Neural cell (in vitro differentiated cells): ENCODE data around the gene RTN4R. TPM values are rescaled to one million over a fixed set of nuclear protein-coding genes. Genes with fewer than 3 reads are reported as not detected.

ENCODE experiments used
- H2AFZ ChIP-seq: fragments of 200-600, 300-800 bp; sonication (generic), shearing (Covaris generic); 2 replicates; pipeline ENCODE4 v1.6.0; 2014; ENCODE audit warnings: low read depth, mild to moderate bottlenecking, antibody characterized with exemption, low read length, moderate library complexity
- H3F3A ChIP-seq: fragments of 200-600 bp; shearing (Covaris generic); 2 replicates; pipeline ENCODE4 v1.6.1; 2016; ENCODE audit warnings: mild to moderate bottlenecking, moderate library complexity, mixed read lengths, antibody characterized with exemption, low read length; ENCODE audit not compliant: insufficient read depth, poor library complexity, severe bottlenecking
- H3K27ac ChIP-seq: fragments of 200-600, 300-800 bp; sonication (generic), shearing (Covaris generic); 2 replicates; pipeline ENCODE4 v1.5.1; 2014; ENCODE audit warnings: mild to moderate bottlenecking, low read length, moderate library complexity
- H3K27me3 ChIP-seq: fragments of 300-800, 200-600 bp; sonication (generic), shearing (Covaris generic); 2 replicates; pipeline ENCODE4 v1.6.0; 2014; ENCODE audit warnings: mild to moderate bottlenecking, low read depth, low read length, moderate library complexity; ENCODE audit not compliant: insufficient read depth
- H3K36me3 ChIP-seq: fragments of 300-800, 200-600 bp; sonication (generic), shearing (Covaris generic); 2 replicates; pipeline ENCODE4 v1.5.1; 2014; ENCODE audit warnings: mild to moderate bottlenecking, antibody characterized with exemption, low read length, moderate library complexity; ENCODE audit not compliant: insufficient read depth
- H3K4me2 ChIP-seq: fragments of 300-800, 200-600 bp; sonication (generic), shearing (Covaris generic); 2 replicates; pipeline ENCODE4 v1.6.0; 2014; ENCODE audit warnings: mild to moderate bottlenecking, low read length
- H3K4me3 ChIP-seq: fragments of 300-800, 200-600 bp; sonication (generic), shearing (Covaris generic); 2 replicates; pipeline ENCODE4 v1.5.1; 2014; ENCODE audit warnings: mild to moderate bottlenecking, low read length, moderate library complexity
- H3K79me2 ChIP-seq: fragments of 200-600 bp; shearing (Covaris generic); replicated peaks from 2 replicates; pipeline ENCODE4 v1.6.0; 2014; ENCODE audit warnings: mild to moderate bottlenecking, low read length, moderate library complexity; ENCODE audit not compliant: insufficient read depth
- H3K9ac ChIP-seq: fragments of 300-800, 200-600 bp; sonication (generic), shearing (Covaris generic); 2 replicates; pipeline ENCODE4 v1.6.1; 2016; ENCODE audit warnings: mild to moderate bottlenecking, low read length, mixed read lengths
- H3K9me2 ChIP-seq: fragments of 200-600 bp; shearing (Covaris generic); 2 replicates; pipeline ENCODE4 v1.6.1; 2016; ENCODE audit warnings: mild to moderate bottlenecking, low read length, mixed read lengths; ENCODE audit not compliant: insufficient read depth
- H3K9me3 ChIP-seq: fragments of 200-600, 300-800 bp; sonication (generic), shearing (Covaris generic); 2 replicates; pipeline ENCODE4 v1.6.1; 2016; ENCODE audit warnings: mild to moderate bottlenecking, mixed run types, low read length, moderate library complexity, mixed read lengths
- H4K20me1 ChIP-seq: fragments of 200-600 bp; shearing (Covaris generic); 2 replicates; pipeline ENCODE4 v1.6.1; 2016; ENCODE audit warnings: mild to moderate bottlenecking, mixed run types; ENCODE audit not compliant: insufficient read depth
- EP300 ChIP-seq: fragments of 450-650 bp; conservative IDR thresholded peaks from 2 replicates; pipeline ENCODE4 v1.6.1; 2014; ENCODE audit warnings: antibody characterized with exemption, mild to moderate bottlenecking, moderate library complexity; ENCODE audit not compliant: poor library complexity, severe bottlenecking
- EZH2 ChIP-seq: fragments of 200-600, 300-800 bp; shearing (Covaris generic), sonication (generic); IDR thresholded peaks from 2 replicates; pipeline ENCODE4 v1.6.1; 2014; ENCODE audit warnings: antibody characterized with exemption, low read length, borderline replicate concordance, mild to moderate bottlenecking; ENCODE audit not compliant: insufficient read depth, poor library complexity, severe bottlenecking
- MXI1 ChIP-seq: fragments of 450-650 bp; conservative IDR thresholded peaks from 2 replicates; pipeline ENCODE4 v1.6.1; 2014; ENCODE audit warnings: antibody characterized with exemption, mild to moderate bottlenecking; ENCODE audit not compliant: poor library complexity, severe bottlenecking
- POLR2AphosphoS5 ChIP-seq: IDR thresholded peaks from 2 replicates; pipeline ENCODE4 v1.6.1; 2012
- RAD21 ChIP-seq: fragments of 450-650 bp; conservative IDR thresholded peaks from 2 replicates; pipeline ENCODE4 v1.6.1; 2014; ENCODE audit warnings: antibody characterized with exemption, mild to moderate bottlenecking, moderate library complexity
- SMC3 ChIP-seq: fragments of 450-650 bp; conservative IDR thresholded peaks from 2 replicates; pipeline ENCODE4 v1.6.1; 2014; ENCODE audit warnings: antibody characterized with exemption, mild to moderate bottlenecking, moderate library complexity; ENCODE audit not compliant: poor library complexity
- TAF1 ChIP-seq: IDR thresholded peaks from 2 replicates; pipeline ENCODE4 v1.6.1; 2012; ENCODE audit warnings: low read depth
- polyA plus RNA-seq: library from polyadenylated mRNA; depleted of rRNA; stranded (reverse); fragments of >200 nt; gene quantifications from 2 replicates; pipeline ENCODE4 v1.2.3, GENCODE V29; 2014
- TF ChIP-seq, protein P1 (sequence below): fragments of 450-650 bp; IDR thresholded peaks from 2 replicates; pipeline ENCODE4 v1.5.1; 2014; ENCODE audit warnings: antibody characterized with exemption, mild to moderate bottlenecking, moderate library complexity; ENCODE audit not compliant: poor library complexity, severe bottlenecking
- TF ChIP-seq, protein P2 (sequence below): IDR thresholded peaks from 2 replicates; pipeline ENCODE4 v1.6.1; 2012; ENCODE audit warnings: borderline replicate concordance

The RTN4R gene
- polyA plus RNA-seq, 1 donor from 2014 or later: 13.6 TPM

DNA sequence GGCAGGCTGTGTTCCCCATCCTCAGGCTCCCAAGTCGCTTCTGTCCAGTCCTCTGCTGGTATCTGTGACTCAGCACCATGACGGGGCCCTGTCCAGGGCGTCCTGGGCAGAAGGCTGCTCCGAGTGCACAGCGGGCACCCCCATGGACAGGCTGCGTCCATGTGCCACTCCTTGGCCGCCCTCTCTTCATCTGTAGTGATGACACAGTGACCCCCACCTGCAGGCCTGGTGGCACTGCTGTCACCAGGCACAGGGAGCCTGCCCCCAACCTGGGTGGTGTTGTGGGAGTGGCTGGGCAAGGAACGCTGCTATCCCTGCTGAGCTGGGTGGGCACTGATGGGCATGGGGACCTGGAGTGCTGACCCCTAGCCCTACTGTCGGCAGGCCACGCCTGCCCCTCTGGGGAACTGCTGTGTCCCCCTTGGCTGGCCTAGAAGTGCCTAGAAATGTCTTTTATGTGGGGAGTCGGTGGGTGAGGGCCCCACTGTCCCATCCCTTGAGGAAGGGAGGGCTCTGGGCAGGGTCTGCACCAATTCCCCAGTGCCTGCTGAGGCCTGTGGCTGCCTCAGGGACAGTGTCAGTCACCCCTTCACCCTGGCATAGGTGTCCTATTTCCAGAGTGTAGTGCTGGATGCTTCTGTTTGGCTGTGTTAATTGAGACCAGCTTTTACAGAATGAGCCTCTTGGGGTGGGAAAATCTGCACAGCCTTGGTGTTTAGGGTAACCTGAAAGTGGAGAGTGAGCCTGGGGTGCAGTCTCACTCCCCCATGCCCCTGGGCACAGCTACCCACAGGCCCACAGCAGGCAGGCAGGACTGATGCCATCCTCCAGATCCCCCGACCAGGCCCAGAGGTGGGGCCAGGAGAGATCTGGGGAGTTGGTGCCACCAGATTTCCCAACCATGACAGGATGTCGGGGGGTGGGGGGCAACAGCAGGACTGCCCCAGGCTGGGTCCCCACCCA, 34.5 kb downstream of the RTN4R start:
- Histone ChIP-seq H3K27me3 (no peaks in the 10 kb centered on the region), H3K4me2 (no peak overlapping the region), H3K27ac (no peak overlapping the region), H3K4me3 (no peak overlapping the region), H3K9ac (no peak overlapping the region), H2AFZ (no peak overlapping the region), H3K36me3 (no peaks in the 10 kb centered on the region), H3K9me3 (no peaks in the 10 kb centered on the region), H3F3A (no peaks in the 10 kb centered on the region), H4K20me1 (no peaks in the 10 kb centered on the region), H3K9me2 (no peaks in the 10 kb centered on the region), H3K79me2 (no peaks in the 10 kb centered on the region)
- TF ChIP-seq POLR2AphosphoS5 (no peak), SMC3 (no peak), EP300 (no peak), RAD21 (no peak), TAF1 (no peak), EZH2 (no peak), MXI1 (no peak)
- TF ChIP-seq, protein P1, sequence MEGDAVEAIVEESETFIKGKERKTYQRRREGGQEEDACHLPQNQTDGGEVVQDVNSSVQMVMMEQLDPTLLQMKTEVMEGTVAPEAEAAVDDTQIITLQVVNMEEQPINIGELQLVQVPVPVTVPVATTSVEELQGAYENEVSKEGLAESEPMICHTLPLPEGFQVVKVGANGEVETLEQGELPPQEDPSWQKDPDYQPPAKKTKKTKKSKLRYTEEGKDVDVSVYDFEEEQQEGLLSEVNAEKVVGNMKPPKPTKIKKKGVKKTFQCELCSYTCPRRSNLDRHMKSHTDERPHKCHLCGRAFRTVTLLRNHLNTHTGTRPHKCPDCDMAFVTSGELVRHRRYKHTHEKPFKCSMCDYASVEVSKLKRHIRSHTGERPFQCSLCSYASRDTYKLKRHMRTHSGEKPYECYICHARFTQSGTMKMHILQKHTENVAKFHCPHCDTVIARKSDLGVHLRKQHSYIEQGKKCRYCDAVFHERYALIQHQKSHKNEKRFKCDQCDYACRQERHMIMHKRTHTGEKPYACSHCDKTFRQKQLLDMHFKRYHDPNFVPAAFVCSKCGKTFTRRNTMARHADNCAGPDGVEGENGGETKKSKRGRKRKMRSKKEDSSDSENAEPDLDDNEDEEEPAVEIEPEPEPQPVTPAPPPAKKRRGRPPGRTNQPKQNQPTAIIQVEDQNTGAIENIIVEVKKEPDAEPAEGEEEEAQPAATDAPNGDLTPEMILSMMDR: no peak
- TF ChIP-seq, protein P2, sequence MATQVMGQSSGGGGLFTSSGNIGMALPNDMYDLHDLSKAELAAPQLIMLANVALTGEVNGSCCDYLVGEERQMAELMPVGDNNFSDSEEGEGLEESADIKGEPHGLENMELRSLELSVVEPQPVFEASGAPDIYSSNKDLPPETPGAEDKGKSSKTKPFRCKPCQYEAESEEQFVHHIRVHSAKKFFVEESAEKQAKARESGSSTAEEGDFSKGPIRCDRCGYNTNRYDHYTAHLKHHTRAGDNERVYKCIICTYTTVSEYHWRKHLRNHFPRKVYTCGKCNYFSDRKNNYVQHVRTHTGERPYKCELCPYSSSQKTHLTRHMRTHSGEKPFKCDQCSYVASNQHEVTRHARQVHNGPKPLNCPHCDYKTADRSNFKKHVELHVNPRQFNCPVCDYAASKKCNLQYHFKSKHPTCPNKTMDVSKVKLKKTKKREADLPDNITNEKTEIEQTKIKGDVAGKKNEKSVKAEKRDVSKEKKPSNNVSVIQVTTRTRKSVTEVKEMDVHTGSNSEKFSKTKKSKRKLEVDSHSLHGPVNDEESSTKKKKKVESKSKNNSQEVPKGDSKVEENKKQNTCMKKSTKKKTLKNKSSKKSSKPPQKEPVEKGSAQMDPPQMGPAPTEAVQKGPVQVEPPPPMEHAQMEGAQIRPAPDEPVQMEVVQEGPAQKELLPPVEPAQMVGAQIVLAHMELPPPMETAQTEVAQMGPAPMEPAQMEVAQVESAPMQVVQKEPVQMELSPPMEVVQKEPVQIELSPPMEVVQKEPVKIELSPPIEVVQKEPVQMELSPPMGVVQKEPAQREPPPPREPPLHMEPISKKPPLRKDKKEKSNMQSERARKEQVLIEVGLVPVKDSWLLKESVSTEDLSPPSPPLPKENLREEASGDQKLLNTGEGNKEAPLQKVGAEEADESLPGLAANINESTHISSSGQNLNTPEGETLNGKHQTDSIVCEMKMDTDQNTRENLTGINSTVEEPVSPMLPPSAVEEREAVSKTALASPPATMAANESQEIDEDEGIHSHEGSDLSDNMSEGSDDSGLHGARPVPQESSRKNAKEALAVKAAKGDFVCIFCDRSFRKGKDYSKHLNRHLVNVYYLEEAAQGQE: no peak

DNA sequence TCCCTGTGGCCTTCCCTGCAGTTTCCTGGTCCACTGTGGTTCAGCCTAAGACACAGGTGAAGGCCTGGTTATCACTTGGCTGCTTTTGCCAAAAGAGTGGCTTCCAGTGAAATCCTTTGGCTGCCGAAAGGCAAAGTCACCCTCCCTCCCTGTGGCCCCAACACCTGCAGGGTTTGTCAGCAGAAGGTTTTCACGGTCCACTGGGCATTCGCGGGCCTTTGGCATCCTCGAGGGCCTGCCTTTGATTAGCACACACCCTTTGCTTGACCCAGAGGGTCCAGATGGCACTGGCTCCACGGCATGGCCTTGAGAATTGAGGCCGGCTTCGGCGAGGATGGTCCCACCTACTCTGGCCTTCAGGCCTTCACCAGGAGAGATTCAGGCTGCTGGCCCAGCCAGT, 35.3 kb downstream of the RTN4R start:
- Histone ChIP-seq H3K9me2 (no peaks in the 10 kb centered on the region), H3K27ac (no peak overlapping the region), H2AFZ (no peak overlapping the region), H3K9ac (no peak overlapping the region), H3K36me3 (no peaks in the 10 kb centered on the region), H3K27me3 (no peaks in the 10 kb centered on the region), H3F3A (no peaks in the 10 kb centered on the region), H3K9me3 (no peaks in the 10 kb centered on the region), H3K4me3 (no peak overlapping the region), H3K4me2 (no peak overlapping the region), H3K79me2 (no peaks in the 10 kb centered on the region), H4K20me1 (no peaks in the 10 kb centered on the region)
- TF ChIP-seq, protein P2: no peak
- TF ChIP-seq EZH2 (no peak), EP300 (no peak), RAD21 (no peak), SMC3 (no peak), MXI1 (no peak), POLR2AphosphoS5 (no peak), TAF1 (no peak)
- TF ChIP-seq, protein P1: no peak
